Mesendoderm (in vitro differentiated cells): ENCODE results near the gene IPO5. TPM values are rescaled to one million over a fixed set of nuclear protein-coding genes. Genes with fewer than 3 reads are reported as not detected.

Experiments
- small RNA-seq: library from polyadenylated mRNA; stranded (forward); fragments of <200 nt; extraction: miRNeasy Mini kit (QIAGEN cat#:217004); gene quantifications from one replicate; pipeline ENCODE3, GENCODE V24; 2013; ENCODE audit not compliant: insufficient read depth

The IPO5 gene

Small RNA genes lying within 50 kb of the gene (small RNA-seq; reads per million reads assigned to genes)
- gene FTLP8: not detected
